HCT116 (cell line): ENCODE measurements around the gene TH. TPM values are rescaled to one million over a fixed set of nuclear protein-coding genes. Genes with fewer than 3 reads are reported as not detected.
"Not testable (repeated sequence)": the region's sequence is repeated elsewhere in the genome, so short reads cannot be mapped to it uniquely, and the experiment has no call there.

Experiments used
- ATAC-seq: fragments of 200-7000 bp; cut with Tn5 transposase; 2 replicates; pipeline ENCODE4 v1.9.1; 2020; ENCODE audit warnings: mild to moderate bottlenecking, moderate library complexity
- BruUV-seq: library from RNA; stranded (reverse); fragments of 400-500 nt; replicated peaks from 2 replicates; lab custom pipeline; 2021; lab: Mats Ljungman, UMichigan
- CTCF ChIA-PET: fragments of 300-600 bp; sonication (Branson Sonifier 250); formaldehyde crosslinking; loops from one replicate; lab custom pipeline; 2021; ENCODE audit warnings: antibody characterized with exemption; lab: Charles Lee
- POLR2A ChIA-PET: fragments of 300-600, 350-600 bp; sonication (Branson Sonifier 250); formaldehyde crosslinking; loops from one replicate; lab custom pipeline; 2021; ENCODE audit warnings: antibody characterized with exemption; lab: Charles Lee
- RAD21 ChIA-PET, 2 experiments: fragments of 300-600 bp; sonication (Branson Sonifier 250); formaldehyde crosslinking; loops; one replicate each; lab custom pipeline; 2023; ENCODE audit warnings: low total read pairs in 2 of 2; ENCODE audit not compliant: uncharacterized antibody in 2 of 2, unreplicated experiment in 2 of 2, low non-redundant PET in 1 of 2; lab: Charles Lee
- DNase-seq: peaks from one replicate; pipeline ENCODE4 v3.0.0-alpha.2; 2010; ENCODE audit warnings: low read depth, low spot score
- H2AFZ ChIP-seq: fragments of 200-600 bp; shearing (Covaris generic), sonication (generic); 2 replicates; pipeline ENCODE4 v1.6.1; 2017; ENCODE audit warnings: low read depth, mixed run types, mixed read lengths, antibody characterized with exemption, low read length; ENCODE audit not compliant: poor library complexity, severe bottlenecking
- H3K27ac ChIP-seq: 2 replicates; pipeline ENCODE4 v1.5.1; 2012; ENCODE audit warnings: low read depth, low read length
- H3K27me3 ChIP-seq: fragments of 200-600 bp; sonication (generic); 2 replicates; pipeline ENCODE4 v1.6.1; 2016; ENCODE audit warnings: mixed run types, low read length, mixed read lengths; ENCODE audit not compliant: insufficient read depth
- H3K36me3 ChIP-seq, 2 experiments: fragments of 200-500 bp in 1 of 2; fragments of 200-600 bp in 1 of 2; sonication (Bioruptor generic) in 1 of 2; sonication (generic) in 1 of 2; 2 replicates each; pipeline versions ENCODE4 v1.5.1 to v1.6.1; 2014 to 2016; ENCODE audit warnings: low read length in 2 of 2, inconsistent platforms in 1 of 2, mixed read lengths in 1 of 2, mixed run types in 1 of 2; ENCODE audit not compliant: insufficient read depth in 2 of 2, control insufficient read depth in 1 of 2
- H3K4me1 ChIP-seq, 2 experiments: fragments of 200-600 bp in 1 of 2; sonication (generic) in 1 of 2; 2 replicates each; pipeline versions ENCODE4 v1.5.1 to v1.6.1; 2012 to 2017; ENCODE audit warnings: low read length in 2 of 2, inconsistent platforms in 1 of 2, mild to moderate bottlenecking in 1 of 2, mixed read lengths in 1 of 2, mixed run types in 1 of 2, moderate library complexity in 1 of 2; ENCODE audit not compliant: insufficient read depth in 2 of 2, control insufficient read depth in 1 of 2
- H3K4me2 ChIP-seq: fragments of 200-600 bp; sonication (generic); 2 replicates; pipeline ENCODE4 v1.6.1; 2017; ENCODE audit warnings: mixed run types, low read length, mixed read lengths
- H3K4me3 ChIP-seq, 2 experiments: fragments of 200-600 bp in 1 of 2; sonication (generic) in 1 of 2; replicated peaks in 1 of 2; 2 replicates each; pipeline ENCODE4 v1.5.1; 2011 to 2016; ENCODE audit warnings: low read length in 2 of 2, control low read depth in 1 of 2, low read depth in 1 of 2, mild to moderate bottlenecking in 1 of 2, mixed read lengths in 1 of 2, mixed run types in 1 of 2
- H3K79me2 ChIP-seq: fragments of 200-600 bp; sonication (generic); 2 replicates; pipeline ENCODE4 v1.6.1; 2017; ENCODE audit warnings: mild to moderate bottlenecking, mixed run types, low read length, moderate library complexity, mixed read lengths; ENCODE audit not compliant: insufficient read depth
- H3K9ac ChIP-seq: fragments of 200-600 bp; sonication (generic); 2 replicates; pipeline ENCODE4 v1.6.1; 2016; ENCODE audit warnings: low read length, mixed read lengths
- H3K9me2 ChIP-seq: fragments of 200-600 bp; sonication (generic), shearing (Covaris generic); 2 replicates; pipeline ENCODE4 v1.6.1; 2017; ENCODE audit warnings: mixed run types, mild to moderate bottlenecking, moderate library complexity; ENCODE audit not compliant: insufficient read depth
- H3K9me3 ChIP-seq, 2 experiments: fragments of 200-500 bp in 1 of 2; fragments of 200-600 bp in 1 of 2; sonication (Bioruptor generic) in 1 of 2; sonication (generic) in 1 of 2; 2 replicates each; pipeline ENCODE4 v1.6.1; 2014 to 2017; ENCODE audit warnings: low read length in 2 of 2, mixed read lengths in 2 of 2, inconsistent platforms in 1 of 2, low read depth in 1 of 2, mild to moderate bottlenecking in 1 of 2, mixed run types in 1 of 2, moderate library complexity in 1 of 2; ENCODE audit not compliant: control insufficient read depth in 1 of 2, insufficient read depth in 1 of 2
- H4K20me1 ChIP-seq: fragments of 200-600 bp; sonication (generic), shearing (Covaris generic); 2 replicates; pipeline ENCODE4 v1.6.1; 2017; ENCODE audit warnings: mixed run types, mild to moderate bottlenecking, moderate library complexity; ENCODE audit not compliant: insufficient read depth
- CBX3 ChIP-seq: IDR thresholded peaks from 2 replicates; pipeline ENCODE4 v1.6.1; 2012; ENCODE audit warnings: low read depth
- CEBPB ChIP-seq: IDR thresholded peaks from 2 replicates; pipeline ENCODE4 v1.6.1; 2012; ENCODE audit warnings: low read depth
- EGR1 ChIP-seq: IDR thresholded peaks from 2 replicates; pipeline ENCODE4 v1.6.1; 2012; ENCODE audit warnings: low read depth
- ELF1 ChIP-seq: IDR thresholded peaks from 2 replicates; pipeline ENCODE4 v1.6.1; 2012; ENCODE audit warnings: low read depth, borderline replicate concordance
- EZH2phosphoT487 ChIP-seq: fragments of 200-600 bp; IDR thresholded peaks from 2 replicates; pipeline ENCODE4 v1.6.1; 2018; ENCODE audit warnings: antibody characterized with exemption, borderline replicate concordance
- SP1 ChIP-seq: IDR thresholded peaks from 2 replicates; pipeline ENCODE4 v1.6.1; 2012; ENCODE audit warnings: low read depth
- SRF ChIP-seq: IDR thresholded peaks from 2 replicates; pipeline ENCODE4 v1.6.1; 2012; ENCODE audit warnings: low read depth
- TCF7L2 ChIP-seq: IDR thresholded peaks from 2 replicates; pipeline ENCODE4 v1.7.0; 2011; ENCODE audit warnings: borderline replicate concordance, inconsistent platforms; ENCODE audit not compliant: insufficient read depth, insufficient read length; ENCODE audit errors: extremely low read depth
- ZNF274 ChIP-seq: fragments of 200-500 bp; sonication (Bioruptor generic); IDR thresholded peaks from 2 replicates; pipeline ENCODE4 v1.6.1; 2014; ENCODE audit warnings: mild to moderate bottlenecking, low read depth, low read length, inconsistent platforms
- intact Hi-C: fragments of 100-400 bp; cut with micrococcal nuclease; formaldehyde crosslinking; loops from 2 replicates; pipeline ENCODE4 v1.10.0; 2022
- total RNA-seq: library from RNA; stranded (reverse); gene quantifications from one replicate; pipeline ENCODE4 v1.2.1, GENCODE V29; 2021; ENCODE audit not compliant: unreplicated experiment
- TF ChIP-seq, protein P1 (sequence below): IDR thresholded peaks from 2 replicates; pipeline ENCODE4 v1.6.1; 2012
- TF ChIP-seq, protein P2 (sequence below), 3 experiments: fragments of 200-600 bp in 1 of 3; sonication (generic) in 1 of 3; IDR thresholded peaks in 2 of 3; conservative IDR thresholded peaks in 1 of 3; 2 replicates each; pipeline ENCODE4 v1.5.1; 2012 to 2017; ENCODE audit warnings: low read depth in 2 of 3, low read length in 2 of 3, antibody characterized with exemption in 1 of 3, borderline replicate concordance in 1 of 3, control low read depth in 1 of 3, mild to moderate bottlenecking in 1 of 3, mixed read lengths in 1 of 3, mixed run types in 1 of 3, moderate library complexity in 1 of 3; ENCODE audit not compliant: insufficient read depth in 1 of 3

TH gene
- total RNA-seq, 1 experiment from 2014 or later, result not detected

DNA sequence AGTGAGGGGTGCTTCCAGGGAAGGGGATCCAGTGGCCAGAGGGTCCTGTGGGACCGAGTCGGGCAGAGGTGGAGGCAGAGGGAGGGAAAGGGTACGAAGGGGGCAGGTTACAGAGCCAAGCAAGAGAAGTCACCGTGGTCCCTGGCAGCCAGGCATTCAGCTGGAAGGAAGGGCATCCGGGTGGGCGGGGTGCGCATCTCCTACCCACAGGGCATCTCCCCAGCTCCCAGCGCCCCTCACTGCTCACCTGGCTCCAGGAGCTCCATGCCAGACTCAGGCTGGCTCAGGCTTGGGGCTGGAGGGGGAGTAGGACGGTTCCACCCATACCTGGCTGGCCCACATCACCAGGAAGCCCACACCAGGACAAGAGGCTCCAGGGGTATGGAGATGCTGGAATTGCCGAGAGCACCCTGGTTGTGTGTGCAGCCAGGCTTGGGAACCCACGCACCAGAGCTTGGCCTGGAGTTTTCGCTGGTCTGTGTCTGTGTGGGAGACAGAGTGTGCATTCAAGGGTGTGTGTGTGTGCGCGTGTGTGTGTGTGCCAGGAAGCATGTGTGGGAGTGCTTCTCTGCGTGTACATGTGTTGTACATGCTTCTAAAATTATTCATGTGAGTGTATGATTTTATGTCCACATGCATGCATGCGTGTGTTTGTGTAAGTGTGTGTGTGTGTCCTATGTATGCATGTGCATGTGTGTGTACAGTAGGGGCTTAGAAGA lies 6.6 kb upstream of the TH start:
- H3K9me3 ChIP-seq, H3K9me2 ChIP-seq, intact Hi-C loops, H3K79me2 ChIP-seq, H3K27me3 ChIP-seq, BruUV-seq, H3K27ac ChIP-seq, RAD21 ChIA-PET, DNase-seq, H2AFZ ChIP-seq, POLR2A ChIA-PET, H3K36me3 ChIP-seq, H4K20me1 ChIP-seq: not testable (repeated sequence)
- CTCF ChIA-PET, result interaction anchor here (0.9 to 1.0 kb wide), 2 partner anchors 9 kb away, joined by 3 read pairs; no protein-coding TSS in a partner anchor
- H3K4me3 ChIP-seq, result peak overlapping the region in 1 of 2 experiments; percentile 30; a peak in 1 of 4 replicates
- H3K9ac ChIP-seq, result peak overlapping the region; percentile 43; the same call in 1 of the 2 replicates
- H3K4me2 ChIP-seq, result peak overlapping the region; percentile 90
- ATAC-seq, result peak; percentile 0; the same call in 1 of the 2 replicates
- peaks cover 30 to 63% of the 10 kb centered on the region in 2 experiments for H3K4me1 ChIP-seq

GRCh38 chr11:2177076-2177475 lies 5.5 kb upstream of the TH start:
- Histone ChIP-seq H3K4me3 (no peak overlapping the region), H3K9me2 (no peaks in the 10 kb centered on the region), H3K9ac (no peak overlapping the region), H3K4me2 (no peak overlapping the region), H4K20me1 (no peaks in the 10 kb centered on the region), H3K36me3 (no peaks in the 10 kb centered on the region), H3K4me1 (peaks cover 30 to 60% of the 10 kb centered on the region in 2 experiments), H2AFZ (no peak overlapping the region), H3K79me2 (no peaks in the 10 kb centered on the region), H3K9me3 (no peaks in the 10 kb centered on the region), H3K27ac (no peak overlapping the region), H3K27me3 (no peaks in the 10 kb centered on the region)
- ChIA-PET POLR2A (no interaction called here), CTCF (no interaction called here), RAD21 (no interaction called here)
- intact Hi-C loops, result no loop called here
- BruUV-seq, result no TSS peak
- no peak for DNase-seq
- ATAC-seq, result no peak
- TF ChIP-seq, protein P1, sequence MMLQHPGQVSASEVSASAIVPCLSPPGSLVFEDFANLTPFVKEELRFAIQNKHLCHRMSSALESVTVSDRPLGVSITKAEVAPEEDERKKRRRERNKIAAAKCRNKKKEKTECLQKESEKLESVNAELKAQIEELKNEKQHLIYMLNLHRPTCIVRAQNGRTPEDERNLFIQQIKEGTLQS, result no peak
- no peak for TF ChIP-seq EZH2phosphoT487
- TF ChIP-seq SRF, result no peak
- TF ChIP-seq ZNF274, result no peak
- TF ChIP-seq CBX3, result no peak
- TF ChIP-seq EGR1, result no peak
- no peak for TF ChIP-seq SP1
- no peak for TF ChIP-seq CEBPB
- TF ChIP-seq, protein P2, sequence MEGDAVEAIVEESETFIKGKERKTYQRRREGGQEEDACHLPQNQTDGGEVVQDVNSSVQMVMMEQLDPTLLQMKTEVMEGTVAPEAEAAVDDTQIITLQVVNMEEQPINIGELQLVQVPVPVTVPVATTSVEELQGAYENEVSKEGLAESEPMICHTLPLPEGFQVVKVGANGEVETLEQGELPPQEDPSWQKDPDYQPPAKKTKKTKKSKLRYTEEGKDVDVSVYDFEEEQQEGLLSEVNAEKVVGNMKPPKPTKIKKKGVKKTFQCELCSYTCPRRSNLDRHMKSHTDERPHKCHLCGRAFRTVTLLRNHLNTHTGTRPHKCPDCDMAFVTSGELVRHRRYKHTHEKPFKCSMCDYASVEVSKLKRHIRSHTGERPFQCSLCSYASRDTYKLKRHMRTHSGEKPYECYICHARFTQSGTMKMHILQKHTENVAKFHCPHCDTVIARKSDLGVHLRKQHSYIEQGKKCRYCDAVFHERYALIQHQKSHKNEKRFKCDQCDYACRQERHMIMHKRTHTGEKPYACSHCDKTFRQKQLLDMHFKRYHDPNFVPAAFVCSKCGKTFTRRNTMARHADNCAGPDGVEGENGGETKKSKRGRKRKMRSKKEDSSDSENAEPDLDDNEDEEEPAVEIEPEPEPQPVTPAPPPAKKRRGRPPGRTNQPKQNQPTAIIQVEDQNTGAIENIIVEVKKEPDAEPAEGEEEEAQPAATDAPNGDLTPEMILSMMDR (IDR thresholded peaks at IDR 0.05 in 2 of 3, conservative IDR thresholded peaks at IDR 0.05 in 1 of 3; ENCODE audit: borderline replicate concordance in 1 of 3, insufficient read depth in 1 of 3, low read depth in 2 of 3, low read length in 2 of 3), result no peak
- no peak for TF ChIP-seq ELF1
- TF ChIP-seq TCF7L2, result no peak
